Spleen (tissue), 7 donors: Measurements from ENCODE around the gene KIR2DL1.
"Not testable (repeated sequence)": the region's sequence is repeated elsewhere in the genome, so short reads cannot be mapped to it uniquely, and the experiment has no call there.

ENCODE experiments used
- CTCF ChIP-seq, 11 experiments: fragments of 200-600 bp in 7 of 11; fragments of 450-650 bp in 4 of 11; sonication (generic) in 4 of 11; IDR thresholded peaks in 8 of 11; conservative IDR thresholded peaks in 3 of 11; 1 replicate in 7 of 11; 2 replicates in 4 of 11; pipeline versions ENCODE4 v1.4.0 to v1.8.0; 2016 to 2021; ENCODE audit warnings: antibody characterized with exemption in 11 of 11, inconsistent platforms in 4 of 11, mild to moderate bottlenecking in 1 of 11
- POLR2A ChIP-seq, 3 donors: fragments of 450-650 bp; IDR thresholded peaks; one replicate each; pipeline ENCODE4 v1.5.1; 2017; ENCODE audit warnings: antibody characterized with exemption in 3 of 3, mild to moderate bottlenecking in 1 of 3
- POLR2AphosphoS5 ChIP-seq, 3 donors: sonication (generic); formaldehyde crosslinking; IDR thresholded peaks; one replicate each; pipeline ENCODE4 v1.5.1; 2017; ENCODE audit warnings: antibody characterized with exemption in 3 of 3
- donor health status: DM: no; HTN: no; CAD: no; lungs with moderate emphysema.
- donor health status: DM: no; HTN: no; CAD: no.
- donor health status: DM: no; HTN: no; CAD: no.

- not testable (repeated sequence) for TF ChIP-seq POLR2A (IDR thresholded peaks at IDR 0.05); CTCF (IDR thresholded peaks at IDR 0.05 in 8 of 11, conservative IDR thresholded peaks at IDR 0.05 in 3 of 11); POLR2AphosphoS5 (IDR thresholded peaks at IDR 0.05)
Measured at GRCh38 chr19:54816251-54816650, 46.7 kb downstream of the KIR2DL1 start, which contains the start of gene KIR3DL1.
